Renal cortex interstitium (tissue), 11 donors: ENCODE data around the gene ATG16L1. TPM values are rescaled to one million over a fixed set of nuclear protein-coding genes. Genes with fewer than 3 reads are reported as not detected.
"Not testable (repeated sequence)": the region's sequence is repeated elsewhere in the genome, so short reads cannot be mapped to it uniquely, and the experiment has no call there.

Experiments
- DNase-seq, 11 donors: peaks; one replicate each; pipeline ENCODE4 v3.0.0-alpha.2; 2013; ENCODE audit warnings: low read depth in 9 of 11, low spot score in 4 of 11; ENCODE audit errors: extremely low read depth in 1 of 11
- polyA plus RNA-seq, 3 donors: library from polyadenylated mRNA; unstranded; fragments of 120-200 nt; gene quantifications; one replicate each; pipeline ENCODE4 v1.2.1, GENCODE V29; 2013; ENCODE audit not compliant: insufficient read length in 3 of 3

ATG16L1 gene
- polyA plus RNA-seq, 3 donors = 21.8 to 23.4 (median 22.9) TPM

DNA sequence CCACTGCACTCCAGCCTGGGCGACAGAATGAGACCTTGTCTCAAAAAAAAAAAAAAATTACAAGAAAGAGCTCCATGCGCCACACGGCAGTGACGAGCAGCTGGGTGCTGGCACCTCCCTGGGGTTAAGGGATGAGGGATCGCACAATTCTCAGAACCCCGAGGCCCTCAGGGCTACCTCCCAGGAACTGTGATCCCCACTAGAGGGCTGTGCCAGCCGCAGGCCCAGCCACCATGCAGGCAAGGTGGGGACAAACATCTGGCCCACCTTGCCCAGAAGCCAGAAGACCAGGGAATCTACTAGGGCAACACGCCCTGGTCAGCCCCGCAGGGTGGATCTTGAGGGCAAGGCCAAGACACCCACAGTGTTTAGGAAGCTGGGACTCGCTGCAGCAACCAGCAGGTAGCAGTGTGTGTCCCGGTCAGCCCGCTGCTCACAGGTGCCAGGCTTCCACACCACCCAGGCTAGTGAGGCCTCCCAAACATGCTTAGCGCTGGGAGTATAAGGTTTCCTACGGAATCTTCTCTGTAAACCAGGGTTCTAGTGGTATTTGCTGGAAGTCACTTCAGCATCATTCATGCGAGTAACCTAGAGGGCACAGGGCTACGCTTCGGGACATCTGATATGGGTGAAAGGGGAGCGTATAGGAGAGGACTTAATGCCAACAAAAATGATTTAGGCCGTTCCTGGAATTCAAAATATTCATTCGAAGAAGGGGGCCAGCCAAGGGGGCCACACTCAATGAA, 62.9 kb downstream of the ATG16L1 start:
- DNase-seq = peak in 3 of 11 donors; percentile 5 to 23 (median 16)

DNA sequence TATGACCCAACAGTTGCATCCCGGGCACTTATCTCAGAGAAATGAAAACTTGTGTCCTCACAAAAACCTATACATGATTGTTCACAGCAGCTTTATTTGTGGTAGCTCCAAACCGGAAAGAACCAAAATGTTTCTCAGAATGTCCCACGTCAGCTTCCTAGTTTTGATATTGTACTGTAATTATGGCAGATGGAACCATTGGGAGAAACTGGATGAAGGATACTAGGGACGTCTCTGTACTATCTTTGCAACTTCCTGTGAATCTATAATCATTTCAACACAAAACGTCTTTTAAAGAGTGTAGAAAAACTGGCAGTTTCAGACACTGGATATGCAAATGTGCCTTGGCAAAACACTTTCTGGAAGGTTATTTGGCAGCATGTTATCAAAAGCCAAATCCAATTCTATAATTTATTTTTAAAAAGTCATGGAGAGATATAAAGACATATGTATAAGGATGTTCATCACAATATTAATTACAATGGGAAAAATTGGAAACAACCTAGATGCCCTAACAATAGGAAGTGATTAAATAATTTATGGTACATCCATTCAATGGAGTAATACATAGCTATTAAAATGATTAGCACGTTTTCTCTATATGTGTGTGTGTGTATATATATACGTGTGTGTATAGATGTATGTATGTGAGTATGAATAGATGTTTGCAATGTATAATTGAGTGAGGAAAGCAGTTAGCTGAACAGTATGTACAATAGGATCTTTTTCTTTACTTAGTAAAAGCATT, 65.9 kb downstream of the ATG16L1 start:
- DNase-seq = no peak

DNA sequence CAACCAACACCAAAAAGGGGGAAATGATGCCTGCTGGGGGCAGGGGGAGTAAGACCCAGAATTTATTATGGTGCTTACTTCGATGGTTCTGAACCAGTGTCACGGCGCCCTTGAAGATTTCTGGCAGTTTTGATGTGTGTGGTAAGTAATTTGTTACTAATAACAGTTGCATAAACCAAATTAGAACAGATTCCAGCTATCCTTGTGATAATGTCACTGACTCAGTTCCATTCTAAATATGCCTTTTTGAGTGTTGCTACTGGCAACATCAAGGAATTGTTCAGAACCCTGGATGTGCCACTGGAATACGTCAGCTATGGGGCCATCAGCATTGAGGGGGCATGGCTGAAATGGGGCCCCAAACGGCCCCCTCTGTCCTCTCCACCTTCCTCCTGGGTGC, 67.8 kb downstream of the ATG16L1 start:
- no peak for DNase-seq

DNA sequence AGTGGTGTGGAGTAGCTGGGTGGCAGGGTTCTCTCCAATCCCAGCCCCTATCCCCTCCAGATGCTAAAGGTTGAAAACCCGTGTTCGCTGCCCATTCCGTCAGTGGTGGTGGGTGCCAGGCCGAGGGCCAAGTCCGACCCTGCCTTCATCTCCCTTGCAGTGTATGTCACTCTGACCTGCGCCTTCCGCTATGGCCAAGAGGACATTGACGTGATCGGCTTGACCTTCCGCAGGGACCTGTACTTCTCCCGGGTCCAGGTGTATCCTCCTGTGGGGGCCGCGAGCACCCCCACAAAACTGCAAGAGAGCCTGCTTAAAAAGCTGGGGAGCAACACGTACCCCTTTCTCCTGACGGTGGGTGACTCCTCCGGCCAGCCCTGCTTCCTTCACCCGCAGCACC, 69.0 kb downstream of the ATG16L1 start:
- no peak for DNase-seq

- DNase-seq = no peak
These were observed 69.7 kb downstream of the ATG16L1 start for GRCh38 chr2:233321166-233321565.

DNA sequence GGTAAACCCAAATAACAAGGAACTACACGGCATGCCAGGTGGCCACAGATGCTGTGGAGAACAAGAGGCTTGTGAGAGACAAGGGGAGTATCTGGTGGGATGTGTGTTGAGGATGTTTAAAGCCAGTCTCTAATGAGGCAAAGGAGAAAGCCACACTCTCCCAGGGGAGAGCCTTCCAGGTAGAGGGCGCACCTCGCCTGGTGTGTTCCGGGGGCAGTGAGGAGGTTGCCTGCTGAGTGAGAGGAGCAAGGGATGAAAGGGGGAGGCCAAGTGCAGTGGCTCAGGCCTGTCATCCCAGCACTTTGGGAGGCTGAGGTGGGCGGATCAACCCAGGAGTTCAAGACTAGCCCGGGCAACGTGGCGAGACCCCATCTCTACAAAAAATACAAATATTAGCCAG, 72.4 kb downstream of the ATG16L1 start:
- DNase-seq = no peak

GRCh38 chr2:233325256-233325655, 73.8 kb downstream of the ATG16L1 start:
- no peak for DNase-seq

- DNase-seq = no peak
These were observed 74.3 kb downstream of the ATG16L1 start for GRCh38 chr2:233325814-233326213.

DNA sequence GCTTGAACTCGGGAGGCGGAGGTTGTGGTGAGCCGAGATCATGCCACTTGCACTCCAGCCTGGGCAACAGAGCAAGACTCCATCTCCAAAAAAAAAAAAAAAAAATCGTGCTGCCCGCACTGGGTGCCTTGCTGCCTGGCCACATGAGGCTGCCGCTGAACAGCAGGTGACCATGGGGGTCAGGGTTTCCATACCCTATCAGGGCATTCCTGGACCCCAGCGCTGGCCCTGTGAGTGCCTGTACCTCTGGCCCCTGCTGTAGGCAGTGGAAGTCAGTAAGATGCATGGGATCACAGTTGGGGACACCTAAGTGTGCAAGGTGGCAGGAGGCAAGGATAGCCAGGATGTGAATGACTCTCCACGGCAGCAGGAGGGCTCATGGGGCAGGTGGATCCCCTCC, 75.0 kb downstream of the ATG16L1 start:
- DNase-seq = no peak

DNA sequence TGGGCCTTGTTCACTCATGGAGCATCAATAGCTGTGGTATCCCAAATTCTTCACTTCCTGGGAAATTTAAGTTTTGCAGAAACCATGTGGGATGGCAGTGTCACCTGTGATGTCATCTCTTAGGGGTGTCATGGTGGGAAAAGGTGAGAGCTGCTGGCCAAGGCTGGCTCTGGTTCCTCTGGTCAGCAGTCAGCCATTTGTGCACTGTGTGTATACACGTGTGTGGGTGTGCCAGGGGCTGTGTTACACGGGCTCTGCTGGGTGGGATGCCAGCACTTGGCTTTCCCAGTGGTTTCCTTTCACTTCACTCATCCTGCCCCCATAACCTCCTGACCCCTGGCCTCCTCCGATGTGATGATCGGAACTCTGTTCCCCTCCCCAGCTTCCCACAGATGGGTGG, 77.4 kb downstream of the ATG16L1 start:
- DNase-seq = no peak

DNA sequence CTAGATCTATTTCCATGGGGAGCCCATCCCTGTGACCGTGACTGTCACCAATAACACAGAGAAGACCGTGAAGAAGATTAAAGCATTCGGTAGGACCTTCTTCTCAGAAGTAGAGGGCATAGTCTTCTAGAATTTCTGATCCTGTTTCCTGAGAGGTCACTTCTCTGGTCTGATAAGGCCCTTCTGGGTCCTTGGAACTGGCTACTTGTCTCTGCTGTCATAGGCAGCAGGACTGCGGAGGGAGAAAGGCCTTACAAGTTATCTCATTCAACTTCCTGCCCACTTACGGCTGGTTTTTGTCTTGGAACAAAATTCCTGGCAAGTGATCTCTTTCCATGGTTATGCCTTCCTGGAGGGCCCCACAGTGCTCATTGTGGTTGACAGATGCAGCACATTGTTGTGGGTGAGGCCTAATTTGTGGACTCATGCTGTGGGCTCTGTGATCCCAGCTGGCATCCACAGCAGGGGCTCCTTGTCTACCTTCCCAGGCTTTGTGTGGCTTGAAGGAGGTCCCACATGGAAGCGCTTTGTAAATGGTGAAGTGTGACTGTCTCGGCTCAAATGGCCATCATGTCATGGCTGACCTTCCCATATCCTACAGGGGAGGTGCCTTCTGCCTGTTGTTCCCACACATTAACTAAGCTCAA, 78.1 kb downstream of the ATG16L1 start:
- no peak for DNase-seq

DNA sequence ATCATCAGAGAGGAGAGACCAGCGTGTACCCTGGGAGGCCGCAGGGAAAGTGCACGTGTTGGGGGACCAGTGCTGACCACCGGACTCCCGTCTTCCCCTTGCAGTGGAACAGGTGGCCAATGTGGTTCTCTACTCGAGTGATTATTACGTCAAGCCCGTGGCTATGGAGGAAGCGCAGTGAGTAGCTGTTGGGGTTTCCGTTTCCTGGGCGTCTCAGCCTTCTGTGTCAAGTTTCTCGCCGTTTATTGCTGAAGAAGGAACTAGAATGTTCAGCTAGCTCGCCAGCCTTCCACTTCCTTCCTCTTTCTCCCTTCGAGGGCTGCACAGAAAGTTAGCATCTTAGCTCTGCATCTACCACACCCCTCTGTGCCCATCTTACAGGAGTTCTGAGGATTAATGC, 80.1 kb downstream of the ATG16L1 start:
- DNase-seq = no peak

- no peak for DNase-seq
These were observed 80.7 kb downstream of the ATG16L1 start for GRCh38 chr2:233332125-233332524.

DNA sequence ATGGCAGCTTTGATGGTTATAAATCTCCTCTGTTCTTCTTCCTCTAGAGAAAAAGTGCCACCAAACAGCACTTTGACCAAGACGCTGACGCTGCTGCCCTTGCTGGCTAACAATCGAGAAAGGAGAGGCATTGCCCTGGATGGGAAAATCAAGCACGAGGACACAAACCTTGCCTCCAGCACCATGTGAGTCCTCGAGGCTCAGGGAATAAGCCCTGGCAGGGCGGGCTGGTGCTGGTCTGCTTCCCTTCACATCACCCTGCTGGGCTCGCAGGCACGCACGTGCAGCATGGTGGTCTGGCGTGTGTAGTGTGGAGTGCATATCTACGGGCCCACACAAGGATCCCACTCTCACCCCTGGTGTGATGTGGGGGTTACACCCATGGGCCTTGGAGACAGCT, 83.4 kb downstream of the ATG16L1 start:
- no peak for DNase-seq

DNA sequence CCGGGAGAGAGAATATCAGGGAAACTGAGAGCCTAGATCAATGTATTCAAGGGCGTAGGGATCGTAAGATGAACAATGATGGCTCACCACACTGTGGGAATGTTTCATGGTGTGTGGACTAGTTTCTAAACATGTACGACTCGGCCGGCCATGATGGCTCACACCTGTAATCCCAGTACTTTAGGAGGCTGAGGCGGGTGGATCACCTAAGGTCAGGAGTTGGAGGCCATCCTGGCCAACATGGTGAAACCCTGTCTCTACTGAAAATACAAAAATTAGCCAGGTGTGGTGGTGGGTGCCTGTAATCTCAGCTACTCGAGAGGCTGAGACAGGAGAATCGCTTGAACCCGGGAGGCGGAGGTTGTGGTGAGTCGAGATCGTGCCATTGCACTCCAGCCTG, 84.6 kb downstream of the ATG16L1 start:
- DNase-seq = not testable (repeated sequence)

GRCh38 chr2:233336541-233336940, 85.1 kb downstream of the ATG16L1 start:
- DNase-seq = no peak

- DNase-seq = no peak
These were observed 86.6 kb downstream of the ATG16L1 start for GRCh38 chr2:233338046-233338445.

- no peak for DNase-seq
These were observed 87.4 kb downstream of the ATG16L1 start for GRCh38 chr2:233338812-233339368.

DNA sequence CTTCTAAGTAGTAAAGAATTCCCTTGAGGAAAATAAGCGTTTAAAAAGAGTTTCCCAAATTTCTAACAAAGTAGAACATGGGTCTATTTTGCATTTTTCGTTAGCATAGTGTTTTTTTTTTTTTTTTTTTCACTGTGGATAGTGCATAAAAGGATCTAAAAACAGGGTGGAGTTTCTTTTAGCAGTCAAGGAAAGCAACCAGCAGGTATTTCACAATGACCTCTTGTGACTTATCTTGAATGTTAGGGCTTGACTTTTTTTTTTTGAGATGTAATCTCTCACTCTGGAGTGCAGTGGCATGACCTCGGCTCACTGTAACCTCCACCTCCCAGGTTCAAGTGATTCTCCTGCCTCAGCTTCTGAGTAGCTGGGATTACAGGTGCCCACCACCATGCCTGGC, 88.0 kb downstream of the ATG16L1 start:
- DNase-seq = no peak

DNA sequence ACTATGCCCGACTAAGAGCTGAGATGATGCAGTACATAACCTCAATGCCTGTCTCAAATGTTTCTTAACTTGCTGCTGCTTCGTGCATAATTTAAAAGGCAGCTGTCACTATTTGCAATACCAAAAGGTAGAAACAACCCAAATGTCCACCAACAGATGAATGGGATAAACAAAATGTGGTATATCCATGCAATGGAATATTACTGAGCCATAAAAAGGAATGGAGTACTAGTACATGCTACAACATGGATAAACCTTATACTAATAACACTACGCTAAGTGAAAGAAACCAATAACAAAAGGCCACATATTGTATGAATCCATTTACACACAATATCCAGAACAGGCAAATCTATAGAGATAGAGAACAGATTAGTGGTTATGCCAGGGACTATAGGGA, 89.8 kb downstream of the ATG16L1 start:
- no peak for DNase-seq
